ENCODE results near the gene ANKRD52. TPM values are rescaled to one million over a fixed set of nuclear protein-coding genes. Genes with fewer than 3 reads are reported as not detected.
A peak's percentile ranks its signal among the peaks of the same experiment; 100 is the strongest.

ANKRD52 gene
- total RNA-seq, 2 experiments from 2014 or later = 23.9 to 30.8 TPM

DNA sequence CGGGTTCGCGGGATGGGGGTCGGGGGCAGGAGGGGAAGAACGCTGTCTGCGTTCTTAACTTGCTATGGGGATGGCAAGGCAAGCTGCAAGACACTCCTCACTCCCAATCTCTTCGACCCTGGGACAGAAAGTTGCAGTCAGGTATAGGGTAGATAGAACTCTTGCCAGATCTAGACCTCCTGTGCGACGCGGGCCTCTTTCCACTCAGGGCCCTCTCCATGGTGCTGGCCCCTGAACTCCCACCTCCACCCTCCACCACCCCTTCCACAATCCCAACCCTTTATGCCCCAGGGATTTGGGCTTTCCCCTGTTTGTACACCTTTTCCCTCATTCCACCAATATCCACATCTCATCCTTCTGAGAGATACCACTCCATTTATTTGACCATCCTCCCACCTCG, 33.2 kb downstream of the ANKRD52 start:
- peaks cover 48% of the 10 kb centered on the region for H3K4me1 Mint-ChIP-seq (ENCODE audit: low read depth)
- peak overlapping the region; percentile 98 for H3K4me3 Mint-ChIP-seq
- peaks cover 21% of the 10 kb centered on the region for H3K36me3 Mint-ChIP-seq (ENCODE audit: low read depth)
- Histone ChIP-seq H3K27ac (ENCODE audit: low read depth in 1 of 2, low read length in 2 of 2) (peak overlapping the region in 1 of 2 donors; percentile 60), H3K9me3 (ENCODE audit: control insufficient read depth in 1 of 2, insufficient read depth in 1 of 2, low read length in 2 of 2) (no peaks in the 10 kb centered on the region), H3K36me3 (ENCODE audit: insufficient read depth, low read length) (peaks cover 3% of the 10 kb centered on the region), H3K4me1 (ENCODE audit: insufficient read depth, low read length) (peaks cover 51% of the 10 kb centered on the region), H3K4me3 (ENCODE audit: low read length) (peak overlapping the region; percentile 70), H3K27me3 (ENCODE audit: control insufficient read depth in 1 of 2, insufficient read depth in 2 of 2, low read length in 2 of 2) (no peaks in the 10 kb centered on the region)
- H3K27me3 Mint-ChIP-seq = no peaks in the 10 kb centered on the region
- CTCF ChIA-PET = interaction anchor here (1.7 kb wide), 1 partner anchor 19 kb away, joined by 7 read pairs; no protein-coding TSS in a partner anchor
- no peaks in the 10 kb centered on the region for H3K9me3 Mint-ChIP-seq
- DNase-seq (peak in 2 of 14 experiments; percentile 19 to 30), ATAC-seq (ENCODE audit: poor library complexity) (no peak)
- POLR2A ChIA-PET = no interaction called here
- H3K27ac Mint-ChIP-seq = peak overlapping the region; percentile 100
- TF ChIP-seq, protein P1, sequence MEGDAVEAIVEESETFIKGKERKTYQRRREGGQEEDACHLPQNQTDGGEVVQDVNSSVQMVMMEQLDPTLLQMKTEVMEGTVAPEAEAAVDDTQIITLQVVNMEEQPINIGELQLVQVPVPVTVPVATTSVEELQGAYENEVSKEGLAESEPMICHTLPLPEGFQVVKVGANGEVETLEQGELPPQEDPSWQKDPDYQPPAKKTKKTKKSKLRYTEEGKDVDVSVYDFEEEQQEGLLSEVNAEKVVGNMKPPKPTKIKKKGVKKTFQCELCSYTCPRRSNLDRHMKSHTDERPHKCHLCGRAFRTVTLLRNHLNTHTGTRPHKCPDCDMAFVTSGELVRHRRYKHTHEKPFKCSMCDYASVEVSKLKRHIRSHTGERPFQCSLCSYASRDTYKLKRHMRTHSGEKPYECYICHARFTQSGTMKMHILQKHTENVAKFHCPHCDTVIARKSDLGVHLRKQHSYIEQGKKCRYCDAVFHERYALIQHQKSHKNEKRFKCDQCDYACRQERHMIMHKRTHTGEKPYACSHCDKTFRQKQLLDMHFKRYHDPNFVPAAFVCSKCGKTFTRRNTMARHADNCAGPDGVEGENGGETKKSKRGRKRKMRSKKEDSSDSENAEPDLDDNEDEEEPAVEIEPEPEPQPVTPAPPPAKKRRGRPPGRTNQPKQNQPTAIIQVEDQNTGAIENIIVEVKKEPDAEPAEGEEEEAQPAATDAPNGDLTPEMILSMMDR (IDR thresholded peaks at IDR 0.05) = no peak
- intact Hi-C loops (cut with DNase I, micrococcal nuclease) = loop anchor here (1.0 to 10.0 kb wide), 7 partner anchors 32 to 486 kb away; partner anchors contain the start of genes ANKRD52 (in 1 of the 2) and RPS26 (in 1 of the 2)

DNA sequence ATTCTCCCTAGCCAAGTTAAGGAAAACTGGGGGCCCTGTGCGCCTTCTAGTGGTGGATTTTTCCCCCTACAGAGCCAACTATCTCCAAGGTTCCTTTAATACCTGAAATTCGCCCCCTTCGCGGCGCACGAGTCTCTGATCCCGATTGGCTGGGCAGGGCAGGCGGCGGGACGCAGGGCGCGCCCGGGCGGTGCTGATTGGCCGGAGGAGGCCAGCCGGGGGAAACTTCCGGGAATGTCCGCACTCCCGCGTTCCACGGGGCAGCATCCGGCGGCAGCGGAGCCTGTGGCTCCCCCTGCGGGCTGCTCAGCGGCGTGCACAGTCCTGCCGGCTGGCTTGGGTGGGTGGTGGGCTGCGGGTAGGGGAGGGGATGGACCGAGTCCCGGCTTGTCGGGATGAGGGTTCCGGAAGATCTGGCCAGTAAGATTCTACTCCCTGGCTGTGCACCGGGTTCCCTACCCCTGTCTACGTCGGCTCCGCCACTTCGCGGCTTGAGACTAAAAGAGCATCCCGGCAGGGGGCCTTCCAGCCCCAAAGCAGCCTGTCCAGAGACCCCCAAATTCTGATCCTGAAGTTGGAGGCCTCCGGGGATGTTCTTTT, 34.0 kb downstream of the ANKRD52 start, which contains the start of gene NABP2:
TSS of gene NABP2 (plus strand) at position 241 of the 600 bp plus-strand sequence. CDS start 515 bp downstream, outside the sequence.
- no peaks in the 10 kb centered on the region for H3K9me3 Mint-ChIP-seq
- H3K27me3 Mint-ChIP-seq = no peaks in the 10 kb centered on the region
- peak within 1 kb of the TSS; percentile 100 for H3K27ac Mint-ChIP-seq
- Histone ChIP-seq H3K9me3 (ENCODE audit: control insufficient read depth in 1 of 2, insufficient read depth in 1 of 2, low read length in 2 of 2) (no peaks in the 10 kb centered on the region), H3K4me3 (ENCODE audit: low read length) (peak within 1 kb of the TSS; percentile 70), H3K27me3 (ENCODE audit: control insufficient read depth in 1 of 2, insufficient read depth in 2 of 2, low read length in 2 of 2) (no peaks in the 10 kb centered on the region), H3K27ac (ENCODE audit: low read depth in 1 of 2, low read length in 2 of 2) (peak within 1 kb of the TSS; percentile 60 to 81), H3K4me1 (ENCODE audit: insufficient read depth, low read length) (peaks cover 56% of the 10 kb centered on the region), H3K36me3 (ENCODE audit: insufficient read depth, low read length) (peaks cover 2% of the 10 kb centered on the region)
- ATAC-seq (ENCODE audit: poor library complexity) = peak; percentile 66
- CTCF ChIA-PET = interaction anchor here (1.7 to 4.8 kb wide), 4 partner anchors 18 to 34 kb away, joined by 7 to 31 read pairs (median 17); partner anchors contain the start of gene SMARCC2
- DNase-seq = peak; percentile 73 to 96 (median 88)
- peak within 1 kb of the TSS; percentile 98 for H3K4me3 Mint-ChIP-seq
- peaks cover 21% of the 10 kb centered on the region for H3K36me3 Mint-ChIP-seq (ENCODE audit: low read depth)
- intact Hi-C loops (cut with DNase I, micrococcal nuclease) = loop anchor here (1.0 to 10.0 kb wide), 7 partner anchors 31 to 485 kb away; partner anchors contain the start of genes ANKRD52 (in 1 of the 2) and RPS26 (in 1 of the 2)
- POLR2A ChIA-PET = no interaction called here
- TF ChIP-seq, protein P1 (IDR thresholded peaks at IDR 0.05) = peak; percentile 88
- H3K4me1 Mint-ChIP-seq (ENCODE audit: low read depth) = peaks cover 48% of the 10 kb centered on the region

DNA sequence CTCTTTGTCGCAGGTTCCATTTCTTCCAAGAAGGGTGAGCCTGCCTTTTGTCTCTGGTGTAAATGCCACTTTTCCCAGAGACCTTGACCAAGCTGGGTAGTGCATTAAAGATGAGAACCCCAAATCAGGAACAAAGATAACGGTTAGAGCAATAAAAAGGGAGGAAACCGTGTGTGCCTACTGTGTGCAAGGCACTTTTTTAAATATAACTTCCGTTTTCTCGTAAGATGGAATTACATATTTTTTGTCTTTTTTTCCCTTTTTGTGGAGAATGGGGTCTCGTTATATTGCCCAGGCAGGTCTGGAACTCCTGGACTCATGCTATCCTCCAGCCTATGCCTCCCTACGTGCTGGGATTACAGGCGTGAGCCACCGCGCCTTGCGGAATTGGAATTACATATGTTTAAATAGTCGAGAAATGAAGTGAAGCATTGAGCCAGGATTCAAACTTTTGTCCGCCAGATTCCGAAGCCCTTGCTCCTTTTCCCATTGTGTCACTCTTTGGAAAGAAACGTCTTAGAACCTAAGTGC, 34.5 kb downstream of the ANKRD52 start:
- Histone ChIP-seq H3K36me3 (ENCODE audit: insufficient read depth, low read length) (no peaks in the 10 kb centered on the region), H3K27me3 (ENCODE audit: control insufficient read depth in 1 of 2, insufficient read depth in 2 of 2, low read length in 2 of 2) (no peaks in the 10 kb centered on the region), H3K9me3 (ENCODE audit: control insufficient read depth in 1 of 2, insufficient read depth in 1 of 2, low read length in 2 of 2) (no peaks in the 10 kb centered on the region), H3K4me3 (ENCODE audit: low read length) (peak overlapping the region; percentile 70), H3K27ac (ENCODE audit: low read depth in 1 of 2, low read length in 2 of 2) (peak overlapping the region; percentile 60 to 80), H3K4me1 (ENCODE audit: insufficient read depth, low read length) (peaks cover 56% of the 10 kb centered on the region)
- H3K4me3 Mint-ChIP-seq = peak overlapping the region; percentile 98
- H3K27me3 Mint-ChIP-seq = no peaks in the 10 kb centered on the region
- H3K9me3 Mint-ChIP-seq = no peaks in the 10 kb centered on the region
- intact Hi-C loops (cut with DNase I, micrococcal nuclease) = loop anchor here (1.0 to 10.0 kb wide), 7 partner anchors 30 to 485 kb away; partner anchors contain the start of genes ANKRD52 (in 1 of the 2) and RPS26 (in 1 of the 2)
- ATAC-seq (ENCODE audit: poor library complexity) (no peak), DNase-seq (peak in 1 of 14 experiments; percentile 11)
- H3K27ac Mint-ChIP-seq = peak overlapping the region; percentile 100
- H3K4me1 Mint-ChIP-seq (ENCODE audit: low read depth) = peaks cover 48% of the 10 kb centered on the region
- POLR2A ChIA-PET = interaction anchor here (4.1 kb wide), 1 partner anchor 105 kb away, joined by 62 read pairs; the partner anchor contains the start of gene ZC3H10
- TF ChIP-seq, protein P1 (IDR thresholded peaks at IDR 0.05) = no peak
- peaks cover 21% of the 10 kb centered on the region for H3K36me3 Mint-ChIP-seq (ENCODE audit: low read depth)
- CTCF ChIA-PET = interaction anchor here (0.7 to 4.8 kb wide), 5 partner anchors 18 to 267 kb away, joined by 3 to 31 read pairs (median 15); partner anchors contain the start of gene SMARCC2
